A673 (cell line): ENCODE measurements around the gene LMTK2. TPM values are rescaled to one million over a fixed set of nuclear protein-coding genes. Genes with fewer than 3 reads are reported as not detected.

Experiments used
- total RNA-seq: library from RNA; stranded (reverse); gene quantifications from 2 replicates; pipeline ENCODE4 v1.2.3, GENCODE V29; 2021

The LMTK2 gene
- total RNA-seq, 1 experiment from 2014 or later: 20.6 TPM

Other genes starting within 250 kb of the LMTK2 start
- gene ASNS, start 234.5 kb upstream of the LMTK2 start, total RNA-seq: 104 and 184 TPM in 2 replicates
- not detected in 2 replicates for gene OCM2, start 116.7 kb upstream of the LMTK2 start, total RNA-seq
- 0.64 and 1.3 TPM in 2 replicates for gene BHLHA15, start 104.6 kb downstream of the LMTK2 start, total RNA-seq
- gene TECPR1, start 145.4 kb downstream of the LMTK2 start, total RNA-seq: 21.2 and 25.9 TPM in 2 replicates
- 76.9 and 85.8 TPM in 2 replicates for gene BRI3, start 174.8 kb downstream of the LMTK2 start, total RNA-seq